ENCODE measurements around the gene DDX1. TPM values are rescaled to one million over a fixed set of nuclear protein-coding genes. Genes with fewer than 3 reads are reported as not detected.

DDX1 gene
- total and polyA plus RNA-seq, 9 of the 15 experiments (the other 6 are each of a cell fraction or from before 2014, with no cell fraction given), result 116 to 277 (median 232) TPM

DNA sequence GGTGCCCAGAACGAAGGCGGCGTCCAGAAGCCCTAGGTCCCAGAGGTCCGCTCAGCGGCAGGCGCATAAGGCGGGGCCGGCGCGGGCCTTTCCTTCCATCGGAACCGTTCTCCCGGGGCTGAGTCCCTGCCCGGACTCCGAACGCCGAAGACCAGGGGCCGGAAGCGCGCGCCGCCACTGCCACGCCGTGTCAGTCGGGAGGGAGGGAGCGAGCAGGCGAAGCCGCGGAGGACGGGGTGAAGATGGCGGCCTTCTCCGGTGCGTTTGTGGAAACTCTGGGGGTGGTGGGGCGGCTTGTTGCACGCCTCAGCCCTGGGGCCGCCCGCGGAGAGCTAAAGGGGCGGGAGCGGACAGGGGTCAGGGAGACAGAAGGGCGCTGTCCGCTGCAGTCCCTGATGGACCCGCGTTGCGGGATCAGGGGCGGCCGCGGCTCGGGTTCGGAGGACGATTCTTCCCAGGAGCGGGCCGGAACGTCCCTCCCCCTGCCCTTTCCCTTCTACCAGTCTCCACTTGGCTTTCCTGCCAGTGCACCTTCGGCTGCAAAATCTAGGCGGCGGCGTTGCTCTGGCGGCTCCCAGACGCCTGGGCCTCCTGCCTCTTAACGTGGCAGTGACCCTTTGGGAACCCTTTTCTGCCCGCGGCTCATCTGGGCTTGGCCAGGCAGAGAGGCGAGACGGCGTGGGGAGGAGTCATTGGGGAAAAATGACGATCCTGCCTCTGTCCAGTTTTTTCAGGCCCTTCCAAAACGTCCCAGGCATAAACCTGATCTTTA is at the start of gene DDX1 (continued):
- peak; percentile 55 for TF ChIP-seq POLR2H (tag; IDR thresholded peaks at IDR 0.05; ENCODE audit: low read depth)
- TF ChIP-seq OTX1 (CRISPR knock-in tag; IDR thresholded peaks at IDR 0.05), result peak; percentile 51; the same call in 1 of the 2 replicates
- TF ChIP-seq, protein P1, sequence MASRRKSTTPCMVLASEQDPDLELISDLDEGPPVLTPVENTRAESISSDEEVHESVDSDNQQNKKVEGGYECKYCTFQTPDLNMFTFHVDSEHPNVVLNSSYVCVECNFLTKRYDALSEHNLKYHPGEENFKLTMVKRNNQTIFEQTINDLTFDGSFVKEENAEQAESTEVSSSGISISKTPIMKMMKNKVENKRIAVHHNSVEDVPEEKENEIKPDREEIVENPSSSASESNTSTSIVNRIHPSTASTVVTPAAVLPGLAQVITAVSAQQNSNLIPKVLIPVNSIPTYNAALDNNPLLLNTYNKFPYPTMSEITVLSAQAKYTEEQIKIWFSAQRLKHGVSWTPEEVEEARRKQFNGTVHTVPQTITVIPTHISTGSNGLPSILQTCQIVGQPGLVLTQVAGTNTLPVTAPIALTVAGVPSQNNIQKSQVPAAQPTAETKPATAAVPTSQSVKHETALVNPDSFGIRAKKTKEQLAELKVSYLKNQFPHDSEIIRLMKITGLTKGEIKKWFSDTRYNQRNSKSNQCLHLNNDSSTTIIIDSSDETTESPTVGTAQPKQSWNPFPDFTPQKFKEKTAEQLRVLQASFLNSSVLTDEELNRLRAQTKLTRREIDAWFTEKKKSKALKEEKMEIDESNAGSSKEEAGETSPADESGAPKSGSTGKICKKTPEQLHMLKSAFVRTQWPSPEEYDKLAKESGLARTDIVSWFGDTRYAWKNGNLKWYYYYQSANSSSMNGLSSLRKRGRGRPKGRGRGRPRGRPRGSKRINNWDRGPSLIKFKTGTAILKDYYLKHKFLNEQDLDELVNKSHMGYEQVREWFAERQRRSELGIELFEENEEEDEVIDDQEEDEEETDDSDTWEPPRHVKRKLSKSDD (conservative IDR thresholded peaks at IDR 0.05; ENCODE audit: low read length), result no peak
- TF ChIP-seq PURB (CRISPR knock-in tag; IDR thresholded peaks at IDR 0.05; ENCODE audit: low read depth), result no peak
- TF ChIP-seq HSF4 (CRISPR knock-in tag; IDR thresholded peaks at IDR 0.05; ENCODE audit: borderline replicate concordance), result no peak
- TF ChIP-seq, protein P2, sequence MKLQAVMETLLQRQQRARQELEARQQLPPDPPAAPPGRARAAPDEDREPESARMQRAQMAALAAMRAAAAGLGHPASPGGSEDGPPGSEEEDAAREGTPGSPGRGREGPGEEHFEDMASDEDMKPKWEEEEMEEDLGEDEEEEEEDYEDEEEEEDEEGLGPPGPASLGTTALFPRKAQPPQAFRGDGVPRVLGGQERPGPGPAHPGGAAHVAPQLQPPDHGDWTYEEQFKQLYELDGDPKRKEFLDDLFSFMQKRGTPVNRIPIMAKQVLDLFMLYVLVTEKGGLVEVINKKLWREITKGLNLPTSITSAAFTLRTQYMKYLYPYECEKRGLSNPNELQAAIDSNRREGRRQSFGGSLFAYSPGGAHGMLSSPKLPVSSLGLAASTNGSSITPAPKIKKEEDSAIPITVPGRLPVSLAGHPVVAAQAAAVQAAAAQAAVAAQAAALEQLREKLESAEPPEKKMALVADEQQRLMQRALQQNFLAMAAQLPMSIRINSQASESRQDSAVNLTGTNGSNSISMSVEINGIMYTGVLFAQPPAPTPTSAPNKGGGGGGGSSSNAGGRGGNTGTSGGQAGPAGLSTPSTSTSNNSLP (IDR thresholded peaks at IDR 0.05; ENCODE audit: borderline replicate concordance, low read depth, low read length), result no peak
- TF ChIP-seq HDAC2 (IDR thresholded peaks at IDR 0.05), result no peak
- no peak for TF ChIP-seq RBM17 (IDR thresholded peaks at IDR 0.05; ENCODE audit: borderline replicate concordance, low read depth, low read length)
- TF ChIP-seq, protein P3, sequence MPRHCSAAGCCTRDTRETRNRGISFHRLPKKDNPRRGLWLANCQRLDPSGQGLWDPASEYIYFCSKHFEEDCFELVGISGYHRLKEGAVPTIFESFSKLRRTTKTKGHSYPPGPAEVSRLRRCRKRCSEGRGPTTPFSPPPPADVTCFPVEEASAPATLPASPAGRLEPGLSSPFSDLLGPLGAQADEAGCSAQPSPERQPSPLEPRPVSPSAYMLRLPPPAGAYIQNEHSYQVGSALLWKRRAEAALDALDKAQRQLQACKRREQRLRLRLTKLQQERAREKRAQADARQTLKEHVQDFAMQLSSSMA (CRISPR knock-in tag; IDR thresholded peaks at IDR 0.05), result no peak
- peak; percentile 100 for TF ChIP-seq TAF1 (IDR thresholded peaks at IDR 0.05; ENCODE audit: control insufficient read depth, extremely low read depth, insufficient read depth, low read length, severe bottlenecking)
- TF ChIP-seq ZBTB17 (CRISPR knock-in tag; IDR thresholded peaks at IDR 0.05), result no peak
- TF ChIP-seq ELF1 (tag; IDR thresholded peaks at IDR 0.05), result peak; percentile 77
- no peak for TF ChIP-seq DNMT1 (IDR thresholded peaks at IDR 0.05)
- no peak for TF ChIP-seq ZNF518B (CRISPR knock-in tag; IDR thresholded peaks at IDR 0.05)
- TF ChIP-seq MEIS2 (IDR thresholded peaks at IDR 0.05; ENCODE audit: partially characterized antibody), result peak; percentile 28
- no peak for TF ChIP-seq HDGF (IDR thresholded peaks at IDR 0.05)
- peak; percentile 37; the same call in 1 of the 2 replicates for TF ChIP-seq ZNF12 (CRISPR knock-in tag; IDR thresholded peaks at IDR 0.05)
- peak; percentile 12; the same call in 1 of the 2 replicates for TF ChIP-seq EHMT2 (IDR thresholded peaks at IDR 0.05)
- TF ChIP-seq SNIP1 (IDR thresholded peaks at IDR 0.05; ENCODE audit: low read depth), result no peak

Data from K562 (cell line).